Measurements from ENCODE around the gene SUCLG2. TPM values are rescaled to one million over a fixed set of nuclear protein-coding genes. Genes with fewer than 3 reads are reported as not detected.

Gene SUCLG2
- total and polyA plus RNA-seq, 9 of the 15 experiments (the other 6 are each of a cell fraction or from before 2014, with no cell fraction given), result 10.1 to 41.4 (median 29.0) TPM

GRCh38 chr3:67654099-67654843, at the start of gene SUCLG2 (continued):
- TF ChIP-seq REST (IDR thresholded peaks at IDR 0.05; ENCODE audit: borderline replicate concordance), result peak; percentile 76
- TF ChIP-seq REST (CRISPR knock-in tag; IDR thresholded peaks at IDR 0.05; ENCODE audit: low read depth), result no peak
- no peak for TF ChIP-seq MTF1 (CRISPR knock-in tag; IDR thresholded peaks at IDR 0.05; ENCODE audit: borderline replicate concordance)
- 0 out of 2 replicates have a peak, but pooled peaks have one; percentile 27 for TF ChIP-seq HNRNPL (IDR thresholded peaks at IDR 0.05; ENCODE audit: low read depth, low read length)
- peak; percentile 49; the same call in 1 of the 2 replicates for TF ChIP-seq GABPB1 (CRISPR knock-in tag; IDR thresholded peaks at IDR 0.05)
- peak; percentile 95 for TF ChIP-seq POLR2G (IDR thresholded peaks at IDR 0.05; ENCODE audit: low read depth, low read length)
- peak; percentile 64 for TF ChIP-seq TAF9B (IDR thresholded peaks at IDR 0.05; ENCODE audit: partially characterized antibody)
- TF ChIP-seq GABPA (tag; conservative IDR thresholded peaks at IDR 0.05; ENCODE audit: low read depth), result peak; percentile 68
- peak; percentile 18; the same call in 1 of the 2 replicates for TF ChIP-seq MBD2 (IDR thresholded peaks at IDR 0.05; ENCODE audit: borderline replicate concordance, low read depth)
- peak; percentile 14; the same call in 1 of the 2 replicates for TF ChIP-seq CREM (IDR thresholded peaks at IDR 0.05; ENCODE audit: low read depth)
- peak; percentile 84 for TF ChIP-seq TBP (optimal IDR thresholded peaks at IDR 0.05; ENCODE audit: low read depth, low read length)
- 0 out of 2 replicates have a peak, but pooled peaks have one; percentile 52 for TF ChIP-seq ZFP91 (CRISPR knock-in tag; IDR thresholded peaks at IDR 0.05)
- TF ChIP-seq AFF4 (CRISPR knock-in tag; IDR thresholded peaks at IDR 0.05), result 0 out of 2 replicates have a peak, but pooled peaks have one; percentile 41

All from K562 (cell line).